ENCODE measurements around the gene GPBAR1.

DNA sequence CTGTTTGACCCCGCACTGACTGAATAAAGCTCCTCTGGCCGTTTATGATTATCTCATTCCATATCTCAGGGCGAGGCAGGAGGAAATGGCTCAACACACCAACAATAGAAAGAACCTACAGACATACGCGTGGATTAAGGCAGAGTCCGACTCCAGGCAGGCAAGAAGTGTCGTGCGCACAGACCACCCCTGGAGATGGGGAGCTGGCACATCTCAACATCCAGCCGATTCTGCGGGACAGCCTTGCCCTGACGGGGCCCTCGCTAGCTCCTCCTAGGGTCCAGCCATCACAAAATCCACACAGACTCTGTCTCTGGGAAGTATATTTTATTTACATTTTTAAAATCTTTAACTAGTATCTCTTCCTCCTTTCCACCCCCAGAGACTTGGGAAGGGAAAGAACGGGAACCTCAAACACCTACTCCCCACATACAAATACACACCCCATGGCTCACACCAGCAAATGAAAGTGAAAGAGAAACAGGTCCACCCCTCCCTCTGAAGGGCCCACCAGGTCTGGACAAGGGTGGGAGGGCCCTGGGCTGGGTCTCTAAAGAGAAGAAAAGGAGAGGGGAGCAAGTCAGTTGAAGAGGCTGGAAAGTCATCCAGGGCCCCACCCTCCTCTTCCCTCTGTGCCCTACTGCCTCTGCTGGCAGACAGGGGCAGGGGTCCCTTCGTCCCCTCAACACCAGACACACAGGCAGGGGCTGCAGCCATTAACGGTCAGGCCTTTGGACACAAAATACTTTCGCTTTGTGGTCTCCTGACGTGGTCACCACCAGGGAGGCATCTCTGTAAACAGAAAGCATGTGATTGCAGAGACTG, 3.2 kb downstream of the GPBAR1 start:
- TF ChIP-seq POLR2AphosphoS5 (IDR thresholded peaks at IDR 0.05; ENCODE audit: low read depth, low read length) (no peak), SP4 (IDR thresholded peaks at IDR 0.05; ENCODE audit: low read length) (no peak)
